WERI-Rb-1 (cell line): ENCODE results near the gene UBE2L3.

Experiments used
- DNase-seq: peaks from one replicate; pipeline ENCODE4 v3.0.0-alpha.2; 2020
- H3K27ac ChIP-seq: fragments of 250-450 bp; sonication (Bioruptor Pico); 2 replicates; pipeline ENCODE4 v1.5.1; 2020; ENCODE audit warnings: mild to moderate bottlenecking, moderate library complexity
- H3K27me3 ChIP-seq: fragments of 250-450 bp; sonication (Bioruptor Pico); 2 replicates; pipeline ENCODE4 v1.5.1; 2021; ENCODE audit warnings: mild to moderate bottlenecking, low read depth, moderate library complexity; ENCODE audit not compliant: insufficient read depth, severe bottlenecking
- H3K36me3 ChIP-seq: fragments of 250-450 bp; sonication (Bioruptor Pico); 2 replicates; pipeline ENCODE4 v1.5.1; 2020; ENCODE audit warnings: mild to moderate bottlenecking, moderate library complexity
- H3K4me3 ChIP-seq: 2 replicates; pipeline ENCODE4 v1.5.1; 2011; ENCODE audit warnings: low read depth, mild to moderate bottlenecking, control low read depth, low read length
- H3K9me3 ChIP-seq: fragments of 250-450 bp; sonication (Bioruptor Pico); 2 replicates; pipeline ENCODE4 v1.5.1; 2021; ENCODE audit warnings: mild to moderate bottlenecking, moderate library complexity; ENCODE audit not compliant: severe bottlenecking
- CTCF ChIP-seq: IDR thresholded peaks from 2 replicates; pipeline ENCODE4 v1.5.1; 2011; ENCODE audit warnings: low read depth, mild to moderate bottlenecking, control low read depth, inconsistent platforms, low read length

UBE2L3 gene

GRCh38 chr22:21622011-21622918 lies 54.8 kb downstream of the UBE2L3 start:
- DNase-seq: no peak
- no peak for TF ChIP-seq CTCF
- H3K4me3 ChIP-seq: no peak overlapping the region
- no peak overlapping the region for H3K27ac ChIP-seq
- no peaks in the 10 kb centered on the region for H3K9me3 ChIP-seq
- H3K36me3 ChIP-seq: peaks cover 49% of the 10 kb centered on the region
- H3K27me3 ChIP-seq: no peaks in the 10 kb centered on the region

- Histone ChIP-seq H3K4me3 (no peak overlapping the region), H3K27ac (no peak overlapping the region), H3K27me3 (no peaks in the 10 kb centered on the region), H3K36me3 (peaks cover 55% of the 10 kb centered on the region), H3K9me3 (no peaks in the 10 kb centered on the region)
- TF ChIP-seq CTCF: no peak
- no peak for DNase-seq
These were observed 55.6 kb downstream of the UBE2L3 start for GRCh38 chr22:21622919-21623647.

- no peaks in the 10 kb centered on the region for H3K27me3 ChIP-seq
These were observed 56.1 kb downstream of the UBE2L3 start for GRCh38 chr22:21623648-21623970.

GRCh38 chr22:21624120-21624879 lies 56.8 kb downstream of the UBE2L3 start:
- peak; percentile 66 for DNase-seq
- H3K27me3 ChIP-seq: no peaks in the 10 kb centered on the region
- H3K4me3 ChIP-seq: no peak overlapping the region
- TF ChIP-seq CTCF: peak; percentile 75
- peaks cover 50% of the 10 kb centered on the region for H3K36me3 ChIP-seq
- H3K9me3 ChIP-seq: no peaks in the 10 kb centered on the region
- H3K27ac ChIP-seq: no peak overlapping the region

More at GRCh38 chr22:21623648-21623970, 56.1 kb downstream of the UBE2L3 start:
- H3K9me3 ChIP-seq: no peaks in the 10 kb centered on the region
- no peak for TF ChIP-seq CTCF
- no peak for DNase-seq
- H3K36me3 ChIP-seq: peaks cover 57% of the 10 kb centered on the region
- no peak overlapping the region for H3K4me3 ChIP-seq
- H3K27ac ChIP-seq: no peak overlapping the region

GRCh38 chr22:21624880-21625791 lies 57.6 kb downstream of the UBE2L3 start:
- Histone ChIP-seq H3K9me3 (no peaks in the 10 kb centered on the region), H3K4me3 (no peak overlapping the region), H3K27ac (no peak overlapping the region), H3K27me3 (no peaks in the 10 kb centered on the region), H3K36me3 (peaks cover 48% of the 10 kb centered on the region)
- TF ChIP-seq CTCF: no peak
- DNase-seq: no peak
